GM10847 (cell line): ENCODE measurements around the gene STK32A.

ENCODE experiments used
- POLR2A ChIP-seq: IDR thresholded peaks from 2 replicates; pipeline ENCODE4 v1.6.1; 2011; ENCODE audit not compliant: insufficient read length; ENCODE audit errors: extremely low read depth

The STK32A gene

DNA sequence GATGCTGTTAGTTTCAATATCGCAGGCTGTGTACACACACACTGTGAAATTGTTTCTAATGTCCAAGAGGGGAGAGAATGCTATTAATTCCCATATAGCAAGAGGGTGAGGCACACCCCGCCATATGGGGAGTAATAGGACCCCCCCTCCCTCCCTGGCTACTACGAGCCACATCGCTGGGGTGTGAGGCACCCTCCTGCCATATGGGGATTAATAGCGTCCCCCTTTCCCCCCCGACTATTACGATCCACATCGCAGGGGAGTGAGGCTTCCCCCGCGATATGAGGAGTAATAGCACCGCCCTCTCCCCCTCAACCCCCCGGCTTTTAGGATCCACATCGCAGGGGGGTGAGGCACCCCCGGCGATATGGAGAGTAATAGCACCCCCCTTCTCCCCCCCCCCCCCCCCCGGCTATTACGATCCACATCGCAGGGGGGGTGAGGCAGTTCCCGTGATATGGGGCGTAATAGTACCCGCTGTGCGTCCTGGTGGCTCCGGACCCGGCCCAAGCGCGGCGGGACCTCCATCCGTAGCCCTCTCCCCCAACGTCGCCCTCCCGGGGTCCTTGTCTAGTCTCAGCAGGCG lies 494 bp upstream of the STK32A start:
- no peak for TF ChIP-seq POLR2A

DNA sequence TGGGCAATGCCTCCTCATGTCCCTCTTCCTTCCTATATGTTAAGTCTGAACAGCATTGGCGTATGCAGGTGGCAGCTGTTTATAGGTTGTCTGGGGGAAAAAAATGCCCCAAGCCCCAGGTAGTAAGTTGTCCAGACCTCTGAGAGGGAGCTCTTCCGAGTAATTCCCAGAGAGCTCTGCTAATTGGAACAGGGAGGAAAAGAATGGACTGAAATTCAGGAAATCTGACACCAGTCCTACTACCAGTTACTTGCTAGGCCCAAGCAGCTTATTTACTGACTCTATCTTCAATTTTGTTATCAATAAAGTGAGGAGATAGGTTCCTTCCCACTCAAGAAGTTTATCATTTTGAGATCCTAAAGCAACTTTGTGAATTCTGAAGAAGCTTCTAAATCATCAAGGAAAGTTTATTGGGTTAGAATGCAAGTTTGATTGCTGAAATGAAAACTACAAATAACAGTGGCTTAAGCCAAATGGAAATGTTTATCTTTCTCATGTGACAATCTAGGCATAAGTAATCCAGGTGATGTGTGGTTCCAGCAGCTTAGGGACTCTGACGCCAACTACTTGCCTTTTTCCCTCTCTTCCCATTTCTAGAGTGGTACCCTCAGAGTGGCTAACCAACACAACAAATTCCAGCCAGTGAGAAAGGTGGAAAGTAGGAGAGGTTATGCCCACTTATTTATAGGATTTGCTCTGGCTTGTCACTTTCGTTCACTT lies 5.6 kb downstream of the STK32A start:
- TF ChIP-seq POLR2A, result no peak

DNA sequence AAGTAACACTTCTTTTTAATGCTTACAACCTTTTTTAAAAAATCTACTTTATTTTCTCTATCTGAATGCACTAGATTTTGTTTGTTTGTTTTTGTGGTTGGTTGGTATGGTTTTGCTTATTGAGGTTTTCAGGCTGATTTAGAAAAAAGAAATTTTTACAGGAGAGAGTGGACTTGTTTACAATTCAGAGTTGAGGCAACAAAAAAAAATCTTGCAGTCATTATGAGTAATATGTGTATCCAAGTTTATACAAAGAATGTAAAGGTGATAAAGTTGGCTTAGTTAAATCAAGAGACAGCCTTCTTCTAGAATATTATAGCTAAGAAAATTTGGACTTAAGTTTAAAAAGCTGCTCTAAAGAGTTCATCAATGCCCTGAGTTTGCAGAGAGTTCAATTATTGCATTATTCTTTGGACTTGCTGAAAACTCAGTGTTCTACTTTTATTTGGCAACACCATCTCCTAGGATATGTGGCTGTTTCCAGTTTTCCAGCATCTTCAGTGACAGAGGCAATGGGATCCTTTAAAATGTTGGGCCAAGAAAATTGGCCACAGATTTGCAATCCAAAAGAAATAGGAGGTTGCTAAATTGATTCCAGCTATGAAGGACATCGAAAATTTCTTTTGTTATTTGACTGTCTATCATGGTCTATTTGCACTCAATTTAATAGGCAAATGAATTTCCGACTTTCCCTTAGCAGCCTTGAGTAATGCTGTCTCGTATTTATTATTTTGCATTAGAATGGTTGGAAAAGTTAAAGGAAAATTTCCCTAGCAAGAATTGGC lies 10.7 kb downstream of the STK32A start:
- TF ChIP-seq POLR2A, result no peak

GRCh38 chr5:147248561-147248960 lies 13.7 kb downstream of the STK32A start:
- TF ChIP-seq POLR2A, result no peak

DNA sequence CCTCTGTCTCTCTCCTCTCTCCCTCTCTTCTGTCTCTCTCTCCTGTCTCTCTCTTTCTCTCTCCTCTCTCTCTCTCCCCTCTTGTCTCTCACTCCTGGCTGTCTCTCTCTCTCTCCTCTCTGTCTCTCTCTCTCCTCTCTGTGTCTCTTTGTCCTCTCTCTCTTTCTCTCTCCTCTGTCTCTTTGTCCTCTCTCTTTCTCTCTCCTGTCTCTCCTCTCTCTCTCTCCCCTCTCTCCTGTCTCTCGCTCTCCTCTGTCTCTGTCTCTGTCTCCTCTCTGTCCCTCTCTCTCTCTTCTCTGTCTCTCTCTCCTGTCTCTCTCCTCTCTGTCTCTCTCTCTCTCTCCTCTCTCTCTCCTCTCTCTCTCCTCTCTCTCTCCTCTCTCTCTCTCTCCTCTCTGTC lies 25.0 kb downstream of the STK32A start:
- TF ChIP-seq POLR2A, result no peak

GRCh38 chr5:147267082-147267832 lies 32.4 kb downstream of the STK32A start:
- TF ChIP-seq POLR2A, result no peak

- no peak for TF ChIP-seq POLR2A
Observed at GRCh38 chr5:147276497-147276896, 41.7 kb downstream of the STK32A start.

GRCh38 chr5:147286296-147286695 lies 51.5 kb downstream of the STK32A start:
- no peak for TF ChIP-seq POLR2A

- TF ChIP-seq POLR2A, result no peak
Observed at GRCh38 chr5:147287110-147287509, 52.3 kb downstream of the STK32A start.

DNA sequence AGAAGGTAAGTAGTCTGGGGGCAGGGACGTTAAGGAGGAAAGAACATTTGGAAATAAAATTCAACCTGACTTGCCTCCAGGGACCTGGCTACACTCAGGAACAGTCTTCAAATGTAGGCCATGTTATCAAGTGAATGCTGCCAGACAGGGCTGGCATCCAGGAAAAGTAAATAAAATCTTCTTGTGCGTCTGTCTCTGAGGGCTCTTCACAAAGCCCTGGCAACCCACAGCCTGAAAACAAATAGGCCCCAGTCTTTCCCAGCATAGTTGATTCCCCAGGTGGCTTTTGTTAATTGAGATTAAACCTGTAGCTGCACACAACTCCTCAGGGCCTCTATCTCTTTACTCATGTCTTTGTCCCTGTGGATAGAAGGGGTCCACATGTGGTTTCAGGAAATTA lies 55.4 kb downstream of the STK32A start:
- TF ChIP-seq POLR2A, result no peak

DNA sequence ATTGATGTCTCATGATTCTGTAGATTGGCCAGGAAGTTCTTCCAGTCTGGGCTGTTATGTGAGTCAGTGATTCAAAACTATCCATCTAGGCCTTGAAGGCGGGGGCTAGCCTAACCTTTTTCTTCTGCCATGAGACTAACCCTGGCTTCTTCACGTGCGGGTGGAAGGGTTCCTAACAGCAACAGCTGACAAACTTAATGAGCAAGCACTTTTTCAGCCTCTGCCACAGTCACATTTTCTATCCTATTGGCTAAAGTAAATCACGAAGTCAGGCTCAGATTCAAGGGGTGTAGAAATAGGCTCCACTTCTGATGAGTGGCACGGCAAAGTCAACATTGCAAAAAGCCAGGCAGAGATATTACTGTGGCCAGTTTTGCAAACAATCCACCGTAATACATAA lies 68.4 kb downstream of the STK32A start:
- no peak for TF ChIP-seq POLR2A

- TF ChIP-seq POLR2A, result no peak
Observed at GRCh38 chr5:147303976-147304375, 69.2 kb downstream of the STK32A start.

GRCh38 chr5:147305147-147305546 lies 70.3 kb downstream of the STK32A start:
- no peak for TF ChIP-seq POLR2A

GRCh38 chr5:147306351-147306750 lies 71.5 kb downstream of the STK32A start:
- TF ChIP-seq POLR2A, result no peak

DNA sequence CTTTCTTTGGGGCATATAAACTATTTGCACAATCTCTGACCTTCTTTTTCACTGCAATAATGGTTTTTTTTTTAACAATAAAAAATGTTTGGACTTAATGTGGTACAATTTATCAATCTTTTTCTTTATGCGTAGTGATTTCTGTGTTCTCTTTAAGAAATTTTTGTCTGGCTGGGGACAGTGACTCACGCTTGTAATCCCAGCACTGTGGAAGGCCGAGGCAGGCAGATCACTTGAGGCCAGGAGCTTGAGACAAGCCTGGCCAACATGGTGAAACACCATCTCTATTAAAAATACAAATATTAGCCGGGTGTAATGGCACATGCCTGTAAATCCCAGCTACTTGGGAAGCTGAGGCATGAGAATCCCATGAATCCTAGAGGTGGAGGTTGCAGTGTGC lies 72.3 kb downstream of the STK32A start:
- no peak for TF ChIP-seq POLR2A

- no peak for TF ChIP-seq POLR2A
Observed at GRCh38 chr5:147309621-147310020, 74.8 kb downstream of the STK32A start.

- no peak for TF ChIP-seq POLR2A
Observed at GRCh38 chr5:147310059-147310704, 75.4 kb downstream of the STK32A start.
